T-helper 1 cell treated with Interleukin-12 subunit alpha and Interleukin-12 subunit beta and Interleukin-4 antibody, amounts not matched to agents 30 ng/mL and 1 ng/mL, for 36 hours (primary cell): ENCODE data around the gene APOL2. TPM values are rescaled to one million over a fixed set of nuclear protein-coding genes. Genes with fewer than 3 reads are reported as not detected.
"Not testable (repeated sequence)": the region's sequence is repeated elsewhere in the genome, so short reads cannot be mapped to it uniquely, and the experiment has no call there.

Experiments
- intact Hi-C: fragments of 100-400 bp; cut with micrococcal nuclease; formaldehyde crosslinking; loops from one replicate; pipeline ENCODE4 v1.15.1; 2024
- total RNA-seq: library from RNA; stranded (reverse); gene quantifications from 2 replicates; pipeline ENCODE4 v1.2.3, GENCODE V29; 2022

The APOL2 gene
- total RNA-seq, 1 donor from 2014 or later = 128 TPM

DNA sequence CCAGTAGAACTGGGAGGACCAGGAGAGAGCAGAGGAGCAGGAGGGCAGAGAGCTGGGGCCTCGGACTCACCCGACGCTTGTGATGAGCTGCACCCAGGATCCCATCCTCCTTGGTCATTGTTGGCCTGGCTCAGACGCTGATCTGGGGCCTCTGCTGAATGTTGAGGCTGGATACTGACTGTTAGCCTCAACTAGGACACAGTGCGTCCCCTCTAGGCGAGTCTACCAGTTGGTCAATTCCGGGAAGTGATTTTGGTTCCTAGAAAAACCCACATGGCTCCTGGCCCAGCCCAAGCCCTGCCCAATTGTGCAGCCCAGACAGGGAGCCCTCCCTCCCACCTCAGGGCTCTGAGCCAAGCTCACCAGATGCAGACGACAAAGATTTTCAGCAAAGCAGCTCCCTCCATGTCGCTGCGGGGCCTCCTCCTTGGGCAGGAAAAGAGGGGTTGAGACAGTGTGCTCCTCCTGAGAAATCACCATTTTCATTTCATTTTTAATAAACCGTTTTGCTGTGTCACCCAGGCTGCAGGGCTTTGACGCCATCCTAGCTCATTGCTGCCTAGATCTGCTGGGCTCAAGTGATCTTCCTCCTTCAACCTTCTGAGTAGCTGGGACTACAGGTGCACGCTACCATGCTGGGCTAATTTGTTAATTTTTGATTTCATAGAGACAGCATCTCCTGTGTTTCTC lies 37.6 kb downstream of the APOL2 start, which contains the start of gene APOL4:
TSS of gene APOL4 (minus strand) at position 180 of the 690 bp plus-strand sequence. CDS start at position 105, 75 bp downstream.
- intact Hi-C loops = no loop called here

DNA sequence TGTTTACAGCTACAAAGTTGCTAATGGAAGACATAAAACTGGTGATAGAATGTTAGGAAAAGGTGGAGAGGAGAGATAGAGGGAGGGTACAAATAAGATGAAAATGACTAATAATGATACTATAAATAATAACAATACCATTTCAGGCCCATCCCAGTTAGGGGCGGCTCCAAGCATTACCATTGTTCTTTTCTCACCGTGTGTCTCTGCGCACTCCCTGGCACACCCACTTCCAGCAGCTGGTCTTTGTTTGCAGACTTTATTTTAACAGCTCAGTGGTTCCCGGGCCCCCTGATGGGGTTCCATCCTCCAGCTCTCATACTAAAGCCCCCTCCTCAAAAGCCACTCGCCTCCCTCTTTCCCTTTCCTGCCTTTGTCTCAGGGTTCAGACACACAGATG lies 38.3 kb downstream of the APOL2 start:
- intact Hi-C loops = not testable (repeated sequence)

DNA sequence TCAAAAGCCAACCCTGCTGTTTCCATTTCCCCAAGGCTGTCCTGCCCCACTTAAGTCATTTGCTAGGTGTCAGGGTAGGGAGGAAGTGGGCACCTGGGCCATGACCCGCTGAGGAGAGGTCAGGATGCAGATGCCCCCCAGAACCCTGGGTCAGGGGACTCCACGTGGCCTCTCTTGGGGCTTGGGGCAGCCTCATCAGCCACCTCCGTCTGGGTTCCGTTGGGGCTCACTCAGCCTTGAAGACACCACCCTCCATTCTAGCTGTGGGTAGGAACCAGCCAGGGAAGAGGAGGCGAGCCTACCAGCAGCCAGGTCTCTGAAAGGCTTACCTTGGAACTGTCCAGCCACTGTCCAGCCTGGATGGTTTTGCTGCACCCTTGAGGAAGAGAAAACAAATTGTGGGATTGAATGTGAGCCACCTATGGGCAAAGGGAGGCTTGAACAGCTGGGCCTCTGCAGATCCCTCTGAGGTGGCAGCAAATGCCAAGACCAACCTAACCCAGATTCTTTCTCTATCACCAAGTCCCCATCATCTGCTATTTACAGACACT lies 40.3 kb downstream of the APOL2 start:
- intact Hi-C loops = no loop called here

DNA sequence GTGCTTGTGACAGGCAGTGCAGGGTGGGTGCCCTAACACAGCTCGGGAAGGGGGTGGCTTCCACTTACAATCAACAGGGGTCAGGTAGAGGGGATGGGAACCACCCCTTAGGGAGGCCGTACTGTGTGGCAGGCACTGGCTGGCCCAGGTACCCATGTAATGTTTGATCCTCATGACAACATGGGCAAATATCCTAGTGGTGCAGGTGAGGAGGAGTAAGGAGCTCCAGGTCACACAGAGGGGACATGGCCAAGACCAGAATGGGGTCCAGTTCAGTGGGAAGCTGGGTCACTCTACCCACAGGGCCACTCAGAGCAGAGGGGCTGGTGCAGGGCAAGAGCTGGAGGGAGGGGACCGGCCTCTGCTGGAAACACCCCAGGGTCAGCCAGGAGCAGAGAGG lies 40.8 kb downstream of the APOL2 start:
- intact Hi-C loops = no loop called here

DNA sequence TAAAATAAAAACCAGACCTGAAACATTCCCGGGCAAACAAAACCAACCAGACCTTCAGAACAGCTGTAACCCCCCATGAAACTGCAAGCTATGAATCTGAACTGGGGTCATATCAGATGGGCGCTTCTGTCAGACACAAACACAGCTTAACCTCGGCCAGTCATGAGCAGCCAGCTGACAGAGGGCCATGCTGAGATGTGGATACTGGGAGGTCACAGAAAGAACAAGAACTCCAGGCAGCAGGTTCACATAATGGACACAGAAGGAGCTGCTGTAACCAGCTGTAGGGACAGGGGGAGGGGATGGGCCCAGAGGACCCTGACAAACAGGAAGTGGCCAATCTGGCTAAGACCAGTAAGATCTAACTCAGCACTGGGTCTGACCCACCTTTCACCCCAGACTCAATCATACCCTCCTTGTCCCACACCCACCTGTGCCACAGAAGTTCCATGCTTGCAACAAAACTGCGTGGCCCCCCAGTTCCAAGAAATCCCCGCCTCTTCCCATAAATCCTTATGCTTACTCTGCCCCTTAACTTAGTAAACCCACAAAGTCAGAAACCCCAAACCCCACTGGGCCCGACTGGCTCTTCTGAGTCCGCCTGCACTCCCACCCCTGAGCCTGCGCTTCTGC lies 41.7 kb downstream of the APOL2 start:
- intact Hi-C loops = no loop called here

DNA sequence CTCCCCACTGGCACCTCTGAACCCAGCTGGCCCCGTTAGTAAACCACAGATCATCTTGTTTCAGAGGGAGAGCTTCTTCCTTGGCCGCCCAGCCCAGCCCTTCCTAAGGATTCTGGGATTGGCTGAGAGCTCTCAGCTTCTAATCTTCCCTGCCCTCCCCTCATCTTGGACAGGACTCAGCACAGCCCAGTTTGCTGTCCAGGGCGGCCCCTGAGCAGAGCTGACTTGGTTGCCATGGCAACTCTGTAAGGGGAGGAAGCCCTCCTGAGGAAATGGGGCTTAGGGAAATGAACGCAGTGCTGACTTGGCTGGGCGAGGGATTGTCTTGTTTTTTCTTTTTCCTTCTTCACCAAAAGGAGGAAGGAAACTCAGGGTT lies 42.3 kb downstream of the APOL2 start:
- intact Hi-C loops = no loop called here

DNA sequence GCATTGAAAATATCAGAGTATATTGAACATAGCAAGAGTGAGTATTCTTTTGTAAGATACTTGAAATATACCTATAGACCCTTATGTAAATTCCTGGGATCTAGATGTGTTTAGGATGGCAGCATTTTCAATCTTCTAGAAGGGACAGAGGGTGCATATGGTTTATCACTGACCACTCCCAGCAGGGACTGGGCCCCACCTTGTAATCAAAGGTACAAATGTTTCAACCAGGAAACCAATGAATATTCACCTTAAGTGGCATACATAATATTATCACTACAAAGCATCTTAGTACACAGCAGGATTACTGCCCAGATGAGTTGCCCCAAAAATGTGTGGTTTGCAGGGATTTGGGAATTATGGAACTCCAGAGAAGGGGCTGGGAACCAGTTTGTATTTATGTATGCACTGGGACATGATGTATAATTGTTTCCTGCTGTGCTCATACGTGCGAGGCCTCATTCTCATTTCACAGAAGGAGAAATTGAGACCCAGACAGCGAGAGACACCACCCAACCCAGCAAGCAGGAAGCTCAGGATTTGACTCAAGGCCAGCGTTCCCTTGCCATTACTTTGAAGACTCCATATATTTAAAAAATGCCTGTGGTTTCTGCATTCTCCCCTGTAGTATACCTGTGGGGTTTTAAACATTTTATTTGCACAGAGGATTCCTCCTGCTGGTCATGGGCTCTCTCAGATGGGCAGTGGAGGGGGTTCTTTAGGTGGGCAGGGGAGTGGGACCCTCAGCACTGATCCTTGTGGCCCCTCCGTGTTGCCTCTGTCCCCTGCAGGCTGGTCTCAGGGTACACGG lies 42.9 kb downstream of the APOL2 start:
- intact Hi-C loops = no loop called here

DNA sequence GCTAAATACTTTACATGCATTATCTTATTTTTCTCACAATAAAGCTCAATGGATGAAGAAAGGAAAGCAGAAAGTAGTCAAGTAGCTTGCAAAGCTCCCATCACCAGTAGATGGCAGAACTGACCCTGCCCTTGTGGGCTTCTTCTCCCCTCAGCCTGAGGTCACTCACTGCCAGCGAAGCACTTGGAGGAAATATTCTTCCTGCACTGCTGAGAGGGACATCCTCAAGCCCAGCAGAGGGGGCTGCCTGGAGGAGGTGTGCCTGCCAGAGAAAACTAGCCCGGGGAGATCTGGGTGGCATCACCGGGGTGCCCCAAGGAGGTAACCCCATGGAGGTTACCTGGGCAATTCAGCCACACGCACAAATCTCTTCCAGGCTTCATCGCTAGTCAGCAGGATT lies 44.4 kb downstream of the APOL2 start:
- intact Hi-C loops = loop anchor here (1.0 to 2.0 kb wide), 3 partner anchors 26 to 291 kb away; no protein-coding TSS in a partner anchor

DNA sequence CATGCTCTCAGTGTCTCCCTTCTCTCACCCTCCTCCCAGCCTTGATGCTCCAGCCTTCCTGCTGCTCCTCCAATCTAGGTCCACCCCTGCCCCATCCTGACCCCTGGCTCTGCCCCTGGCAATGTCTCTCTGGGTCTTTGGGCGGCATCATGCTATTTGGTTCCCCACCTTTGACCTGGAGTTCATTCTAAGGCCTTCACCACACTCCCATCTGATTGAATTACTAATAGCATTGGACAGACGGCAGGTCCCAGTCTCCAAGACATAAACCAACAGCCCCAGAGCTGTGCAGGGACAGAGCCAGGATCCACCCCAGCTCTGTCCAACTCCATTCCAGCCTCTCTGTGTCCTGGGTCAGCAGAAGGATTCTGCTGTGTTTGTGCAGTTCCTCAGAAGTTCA lies 44.9 kb downstream of the APOL2 start:
- intact Hi-C loops = loop anchor here (2.0 kb wide), 1 partner anchor 82 kb away; no protein-coding TSS in a partner anchor

DNA sequence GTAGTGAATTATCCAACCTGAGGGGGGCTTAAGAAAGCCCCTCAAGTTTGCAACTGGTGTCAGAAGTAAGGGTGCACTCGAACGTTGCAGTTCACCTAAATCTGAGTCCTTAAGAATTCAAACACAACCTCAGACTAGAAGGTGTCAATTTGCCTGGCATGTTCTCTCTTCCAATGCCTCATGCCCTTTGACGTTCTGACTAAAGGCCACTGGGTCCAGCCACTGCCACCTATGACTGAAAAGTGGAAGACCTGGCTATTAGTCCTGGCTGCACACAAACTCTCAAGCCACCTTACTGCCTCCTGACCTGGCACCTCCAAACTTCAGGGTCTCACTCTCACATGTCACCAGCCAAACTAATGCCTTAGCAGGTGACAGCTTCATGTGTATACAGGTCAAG lies 45.8 kb downstream of the APOL2 start:
- intact Hi-C loops = no loop called here

DNA sequence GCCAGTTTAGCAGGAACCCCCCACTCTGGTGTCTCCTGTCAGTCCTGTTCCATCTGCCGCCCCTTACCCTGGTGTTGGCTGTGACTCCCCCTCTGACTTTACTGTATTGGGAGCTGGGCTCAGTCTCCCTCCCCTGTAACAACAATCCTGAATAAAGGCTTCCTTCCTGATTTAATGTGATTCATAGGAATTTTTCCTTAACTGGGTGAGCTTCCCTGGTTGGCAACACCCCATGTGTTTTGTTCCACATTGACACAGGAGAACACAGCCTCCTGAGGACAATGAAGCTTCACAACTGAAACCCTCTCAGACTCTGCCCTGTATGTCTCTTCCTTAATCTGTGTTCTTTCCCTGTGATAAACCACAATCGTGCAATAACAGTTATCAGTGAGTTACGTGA lies 46.2 kb downstream of the APOL2 start:
- intact Hi-C loops = no loop called here

DNA sequence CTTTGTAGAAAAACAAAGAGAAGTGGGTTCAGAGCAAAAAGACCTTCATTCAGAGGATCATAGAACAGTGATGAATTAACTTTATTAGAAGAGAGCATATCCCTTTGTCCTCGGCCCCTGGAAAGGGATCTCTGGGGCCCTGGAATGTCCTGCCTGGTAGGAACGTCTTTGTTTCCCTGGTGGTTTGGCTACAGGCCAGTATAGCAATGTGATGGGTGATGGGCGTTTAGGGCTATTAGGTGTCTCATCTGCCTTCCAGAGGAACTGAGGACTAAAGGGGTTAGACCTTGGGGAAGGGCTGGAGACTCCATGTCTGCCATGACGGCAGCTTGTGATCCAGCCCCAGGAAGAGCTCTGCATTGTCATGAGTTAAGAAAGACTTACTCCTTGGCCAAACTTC lies 46.8 kb downstream of the APOL2 start:
- intact Hi-C loops = no loop called here

DNA sequence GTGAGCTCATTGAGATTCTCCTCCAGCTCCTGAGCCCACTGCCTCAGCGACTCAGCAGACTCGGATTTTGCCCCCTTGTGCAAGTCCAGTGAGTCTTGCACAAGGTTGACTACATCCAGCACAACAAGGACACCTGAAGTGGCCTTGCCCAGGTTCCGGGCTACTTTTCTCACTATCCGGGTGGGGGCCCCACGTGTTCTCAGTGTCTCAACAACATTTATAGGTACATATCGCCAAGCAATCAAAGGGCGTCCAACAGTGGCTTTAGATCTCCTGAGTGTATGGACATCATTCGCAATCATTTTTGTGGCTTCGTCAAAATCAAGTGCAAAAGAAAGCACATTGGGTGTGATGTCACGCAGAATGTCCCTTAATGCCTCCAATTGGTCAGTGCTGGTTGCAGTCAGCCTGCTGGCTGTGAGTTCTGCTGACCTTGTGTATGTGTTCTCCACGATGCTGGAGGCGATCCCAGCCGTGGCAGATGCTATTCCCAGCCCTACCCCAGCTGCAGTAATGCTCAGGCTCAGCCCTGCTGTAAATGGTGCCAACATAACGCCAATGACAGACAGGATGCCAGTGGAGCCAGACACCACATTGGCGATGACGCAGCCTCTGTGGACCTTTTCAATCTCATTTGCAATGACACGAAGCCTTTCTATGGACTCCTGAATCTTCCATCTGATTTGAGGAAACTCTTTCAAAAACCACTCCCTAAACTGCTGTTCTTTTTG lies 48.1 kb downstream of the APOL2 start:
- intact Hi-C loops = no loop called here

DNA sequence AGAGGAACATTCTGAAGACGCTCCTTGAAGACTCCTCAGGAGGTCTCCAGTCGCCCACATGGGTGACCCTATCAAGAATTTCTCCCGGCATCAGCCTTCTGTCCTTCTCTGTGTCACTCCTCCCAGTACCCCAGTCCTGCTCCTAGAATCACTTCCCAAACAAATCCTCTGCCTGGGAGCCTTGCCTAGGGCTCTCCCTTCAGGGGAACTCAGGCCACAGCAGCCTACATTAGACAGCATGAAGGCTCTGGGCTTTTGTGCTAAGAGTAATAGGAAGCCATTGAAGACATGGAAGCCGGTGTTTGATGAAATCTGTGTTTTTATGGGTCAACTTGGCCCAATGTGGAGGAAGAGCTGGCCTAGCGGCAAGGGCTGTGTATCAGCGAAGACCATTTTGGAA lies 51.5 kb downstream of the APOL2 start:
- intact Hi-C loops = not testable (repeated sequence)

DNA sequence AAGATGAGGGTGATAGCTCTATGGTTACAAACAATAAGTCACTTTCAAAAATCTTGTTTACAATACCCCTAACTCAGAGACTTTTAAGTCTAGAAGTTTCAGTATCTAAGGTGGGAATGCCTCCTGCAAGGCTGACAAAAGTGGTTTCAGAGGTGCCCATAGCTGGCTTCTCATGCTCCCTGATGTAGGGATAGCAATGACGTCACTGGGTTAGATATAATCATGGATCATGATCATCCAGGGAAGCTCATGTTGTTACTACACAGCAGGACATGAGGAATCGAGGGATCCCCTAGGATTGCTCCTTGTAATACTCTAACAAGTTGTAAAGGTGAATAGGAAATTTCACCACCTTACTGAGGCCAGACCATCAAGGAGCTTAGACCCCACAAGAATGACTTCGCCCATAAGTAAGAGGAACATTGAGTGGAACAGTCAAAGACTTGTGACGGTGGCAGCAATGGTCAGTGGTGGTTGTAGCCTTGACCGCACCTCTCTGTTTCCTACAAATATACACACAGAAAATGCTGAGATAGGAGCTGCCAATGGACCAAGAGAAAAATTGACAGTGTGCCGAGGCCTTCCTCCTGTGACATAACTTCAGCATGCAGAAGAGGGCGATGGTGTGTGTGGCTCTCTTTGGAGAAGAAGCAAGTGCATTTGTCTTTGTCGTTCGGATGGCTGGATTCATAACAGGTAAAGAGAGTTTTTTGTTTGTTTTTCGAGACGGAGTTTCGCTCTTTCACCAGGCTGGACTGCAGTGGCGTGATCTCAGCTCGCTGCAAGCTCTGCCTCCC lies 53.3 kb downstream of the APOL2 start:
- intact Hi-C loops = no loop called here

DNA sequence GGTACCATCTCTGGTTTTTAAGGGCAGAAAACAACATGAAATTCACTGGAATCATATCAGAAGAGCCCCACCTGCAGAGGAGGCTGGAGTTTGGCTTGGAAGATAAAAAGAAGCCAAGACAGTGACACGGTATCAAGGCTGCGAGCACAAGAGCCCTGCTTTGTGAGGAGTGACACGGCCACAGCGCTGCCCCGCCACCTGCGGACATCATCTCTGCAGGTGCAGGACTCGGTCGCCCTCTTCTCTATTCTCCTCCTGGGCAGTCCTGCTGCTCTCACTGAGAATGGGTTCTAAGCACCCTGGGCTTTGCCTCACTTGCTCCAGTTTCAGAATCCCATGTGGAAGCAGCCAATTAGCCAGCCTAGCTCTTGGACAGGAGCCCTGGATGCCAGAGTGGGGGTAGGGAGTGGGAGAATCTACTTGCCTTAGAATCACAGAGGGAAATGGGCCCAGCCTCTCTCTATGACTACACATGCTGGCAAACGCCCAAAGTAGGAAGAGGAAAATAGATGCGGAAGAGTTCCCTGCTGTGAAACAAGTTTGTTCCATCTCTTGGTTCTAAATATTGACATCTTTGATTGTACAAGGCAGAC lies 54.8 kb downstream of the APOL2 start:
- intact Hi-C loops = no loop called here

DNA sequence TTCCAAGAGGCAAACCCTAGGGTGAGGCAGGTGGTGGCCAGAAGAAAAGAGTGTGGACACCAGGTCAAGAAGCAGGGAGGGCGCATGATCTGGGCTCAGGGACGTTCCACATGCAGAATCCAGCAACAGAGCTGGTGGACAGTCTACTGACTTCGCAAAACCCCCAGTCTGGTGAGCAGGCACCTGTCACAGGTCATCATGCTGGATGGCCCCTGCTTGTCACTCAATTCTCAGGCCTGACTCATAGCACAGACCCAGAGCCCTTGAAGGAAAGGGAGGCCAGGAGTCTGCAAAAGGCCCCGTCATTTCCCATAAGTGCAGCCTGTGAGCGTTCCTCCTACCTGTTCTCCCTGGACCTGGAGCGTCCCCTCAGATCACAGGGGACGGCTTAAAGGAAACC lies 55.9 kb downstream of the APOL2 start:
- intact Hi-C loops = no loop called here

DNA sequence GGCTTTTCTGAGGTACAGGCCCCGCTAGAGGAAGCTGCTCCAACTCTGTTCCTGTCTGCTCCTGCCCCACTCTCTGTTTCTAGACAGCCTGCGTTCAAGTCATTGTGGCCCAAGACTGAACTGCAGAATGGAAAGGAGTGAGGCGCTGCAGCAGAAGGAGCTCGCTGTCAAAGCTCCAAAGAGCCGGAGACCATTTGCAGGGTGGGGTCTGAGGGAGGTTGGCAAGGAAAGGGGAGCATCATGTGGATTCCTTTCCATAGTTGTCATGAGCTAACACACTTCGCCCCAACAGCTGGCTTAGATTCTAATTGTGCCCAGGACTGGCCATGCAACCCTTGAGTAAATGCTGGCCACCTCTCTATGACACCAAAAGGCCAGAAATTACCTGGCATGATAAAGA lies 56.5 kb downstream of the APOL2 start:
- intact Hi-C loops = no loop called here

DNA sequence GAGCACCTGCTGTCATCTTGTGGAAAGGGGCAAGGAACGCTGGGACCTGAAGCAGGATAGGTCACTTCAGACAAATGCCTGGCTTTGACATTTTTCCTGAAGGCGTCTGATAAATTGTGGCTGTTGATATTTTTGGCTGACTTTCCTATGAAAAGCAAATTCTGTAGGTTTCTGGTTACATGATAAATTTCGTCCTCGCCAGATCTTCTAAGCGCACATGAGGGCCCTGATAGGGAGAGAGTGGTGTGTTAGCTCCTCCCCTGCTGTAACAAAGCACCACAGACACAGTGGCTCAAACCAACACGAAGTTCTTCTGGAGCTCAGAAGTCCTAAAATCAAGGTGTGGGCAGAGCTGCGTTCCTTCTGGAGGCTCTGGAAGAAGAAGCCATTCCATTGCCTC lies 57.3 kb downstream of the APOL2 start:
- intact Hi-C loops = no loop called here

DNA sequence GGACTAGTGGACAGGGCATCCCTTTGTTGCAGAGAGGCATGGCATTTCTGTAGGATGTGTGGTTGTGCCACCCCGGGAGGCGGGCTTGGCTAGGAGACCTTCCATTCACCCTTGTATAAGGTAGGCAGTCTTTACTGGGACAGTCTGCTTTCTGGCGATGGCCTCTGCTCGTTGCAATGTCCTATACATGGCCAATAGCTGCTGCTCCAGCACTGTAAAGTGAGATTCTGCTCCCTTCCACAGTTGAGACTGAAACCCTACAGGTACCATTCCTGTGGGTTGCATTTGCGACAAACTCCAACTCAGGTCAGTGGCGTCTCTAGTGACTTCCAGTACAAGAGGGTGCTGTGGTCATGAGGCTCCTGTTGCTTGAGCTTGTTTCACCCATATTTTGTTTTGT lies 58.4 kb downstream of the APOL2 start:
- intact Hi-C loops = loop anchor here (1.0 kb wide), 4 partner anchors 21 to 831 kb away; partner anchors contain the start of gene APOL3
